NCI-H2029 treated with DMSO at 0.1 percent for 48 hours (cell line): ENCODE measurements around the gene ENOX1.
A peak's percentile ranks its signal among the peaks of the same experiment; 100 is the strongest.

ENCODE experiments used
- DNase-seq: peaks from one replicate; lab custom pipeline; 2025; lab: John Stamatoyannopoulos, UW

ENOX1 gene

GRCh38 chr13:43315522-43315921 lies 471.2 kb downstream of the ENOX1 start:
- DNase-seq = no peak

DNA sequence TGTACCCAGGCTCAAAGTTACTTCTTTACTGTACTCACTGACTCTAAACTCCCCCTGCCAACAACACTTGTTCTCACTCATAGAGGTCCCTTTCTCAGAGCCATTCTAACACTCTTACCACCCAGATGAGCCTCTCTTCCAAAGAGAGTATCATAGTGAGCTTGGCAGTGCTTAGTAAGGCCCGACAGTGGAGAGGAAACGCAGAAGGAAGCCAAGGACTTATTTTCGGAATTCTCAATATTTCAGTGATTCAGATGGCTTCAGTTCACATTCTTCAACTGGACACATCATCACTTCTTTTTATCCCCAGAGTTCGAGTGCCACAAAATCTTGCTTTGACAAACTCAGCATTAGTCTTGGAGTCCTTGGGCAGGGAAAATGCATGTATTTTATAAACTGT lies 477.5 kb downstream of the ENOX1 start:
- no peak for DNase-seq

- DNase-seq = peak; percentile 0
These were observed 478.8 kb downstream of the ENOX1 start for GRCh38 chr13:43307921-43308433.

DNA sequence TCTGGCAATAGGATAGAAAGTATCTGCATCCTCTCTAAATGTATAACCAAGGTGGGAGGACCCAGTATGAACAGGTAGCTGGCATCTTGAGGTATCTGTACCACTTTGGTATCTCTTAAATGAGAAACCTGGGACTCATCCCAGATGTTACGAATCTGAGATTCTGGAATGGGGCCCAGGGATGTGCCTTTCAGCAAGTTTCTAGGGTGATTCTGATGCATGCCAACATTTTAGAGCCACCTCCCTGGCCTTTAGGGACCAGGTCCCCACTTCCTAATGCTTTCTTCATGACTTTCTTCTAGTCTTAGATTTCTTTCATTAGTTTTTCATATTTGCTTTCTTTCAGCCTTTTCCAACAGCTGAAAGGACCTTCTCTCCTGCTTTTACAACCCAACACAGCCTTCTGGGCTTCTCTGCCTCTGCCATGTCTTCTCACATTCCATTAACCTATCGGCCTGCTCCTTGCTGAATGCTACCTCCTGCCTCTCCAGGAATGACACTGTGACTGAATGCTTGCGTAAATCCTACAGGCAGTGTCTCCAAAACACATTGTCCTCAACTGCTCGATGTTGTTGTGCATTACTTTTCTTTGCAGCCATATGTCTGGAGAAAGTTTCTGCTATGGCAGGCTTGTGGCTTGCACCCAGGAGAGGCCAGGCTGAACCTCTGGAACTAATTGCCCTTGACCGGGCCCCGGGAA lies 479.4 kb downstream of the ENOX1 start:
- DNase-seq = no peak

GRCh38 chr13:43306372-43306771 lies 480.4 kb downstream of the ENOX1 start:
- DNase-seq = no peak

DNA sequence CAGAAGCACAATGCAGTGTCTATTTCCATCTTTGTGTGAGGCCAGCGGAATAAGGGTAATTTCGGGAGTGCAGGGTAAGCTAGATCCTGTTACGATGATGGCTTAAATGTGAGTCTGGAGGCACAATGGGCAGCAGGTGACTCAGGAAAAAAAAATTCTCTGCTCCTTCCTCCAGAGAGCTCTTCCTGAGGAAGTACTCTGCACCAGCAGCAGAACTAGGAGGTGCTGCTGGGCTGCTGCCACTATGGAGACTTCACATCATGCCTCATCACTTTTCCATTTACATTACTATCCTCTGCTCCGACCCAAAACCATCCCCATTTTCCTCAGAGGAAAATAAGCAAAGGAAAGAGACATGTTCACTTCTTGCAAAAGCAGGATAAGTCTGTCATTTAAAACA lies 481.4 kb downstream of the ENOX1 start:
- no peak for DNase-seq

DNA sequence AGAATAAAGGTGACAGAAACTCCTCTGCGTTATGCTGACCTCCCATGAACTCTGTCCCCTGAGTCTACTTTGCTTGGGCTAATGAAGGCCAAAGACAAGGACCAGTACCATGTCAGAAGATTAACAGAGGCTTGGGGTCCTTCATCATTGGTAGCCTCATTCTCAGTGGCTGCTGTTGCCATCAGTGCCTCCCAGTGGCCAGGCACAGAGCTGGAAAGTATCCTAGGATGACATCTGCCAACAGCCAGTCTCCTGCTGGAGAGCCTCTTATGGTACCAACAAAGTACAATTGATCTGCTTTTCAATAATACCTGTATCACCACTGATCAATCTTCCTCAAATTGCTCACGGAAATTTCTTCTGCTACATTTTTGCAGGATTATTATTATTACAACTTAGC lies 481.8 kb downstream of the ENOX1 start:
- DNase-seq = no peak

- DNase-seq = no peak
These were observed 482.3 kb downstream of the ENOX1 start for GRCh38 chr13:43304449-43304848.

DNA sequence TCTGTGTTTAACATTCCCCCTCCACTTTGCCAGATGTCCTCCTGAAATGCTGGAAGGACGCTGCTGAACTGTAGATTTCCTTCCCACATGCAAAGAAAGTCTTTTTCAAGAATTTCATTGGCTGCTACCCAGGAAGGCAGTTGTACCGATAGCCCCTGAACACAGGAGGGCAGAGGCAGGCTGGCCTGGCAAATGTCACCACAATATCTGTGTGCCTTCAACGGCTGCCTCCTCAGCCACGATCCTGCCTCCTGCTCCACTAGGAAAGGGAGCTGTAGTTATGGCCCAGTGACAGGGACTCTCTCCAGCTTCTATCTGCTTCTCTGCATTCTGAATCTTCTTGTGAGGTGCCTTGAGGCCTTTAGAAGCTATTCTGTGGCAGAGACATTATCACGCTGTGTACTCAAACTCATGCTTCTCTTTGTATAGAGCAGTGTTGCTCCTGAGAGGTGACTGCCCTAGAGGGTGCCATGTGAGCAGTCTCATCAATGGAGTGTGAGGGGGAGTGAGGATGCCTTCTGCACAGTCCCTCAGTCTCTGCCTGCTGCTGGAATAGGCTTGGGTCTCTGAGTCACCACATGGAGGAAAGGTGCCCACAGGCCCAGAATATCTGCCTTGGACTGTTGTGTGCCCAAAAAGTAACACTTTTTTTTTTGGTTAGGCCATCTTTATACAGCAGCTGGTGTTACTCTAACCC lies 483.6 kb downstream of the ENOX1 start:
- no peak for DNase-seq

GRCh38 chr13:43301346-43301969 lies 485.3 kb downstream of the ENOX1 start:
- no peak for DNase-seq

GRCh38 chr13:43300865-43301264 lies 485.9 kb downstream of the ENOX1 start:
- no peak for DNase-seq

- no peak for DNase-seq
These were observed 487.4 kb downstream of the ENOX1 start for GRCh38 chr13:43299374-43299773.

GRCh38 chr13:43298816-43299215 lies 488.0 kb downstream of the ENOX1 start:
- DNase-seq = no peak

GRCh38 chr13:43297967-43298678 lies 488.6 kb downstream of the ENOX1 start:
- DNase-seq = no peak

DNA sequence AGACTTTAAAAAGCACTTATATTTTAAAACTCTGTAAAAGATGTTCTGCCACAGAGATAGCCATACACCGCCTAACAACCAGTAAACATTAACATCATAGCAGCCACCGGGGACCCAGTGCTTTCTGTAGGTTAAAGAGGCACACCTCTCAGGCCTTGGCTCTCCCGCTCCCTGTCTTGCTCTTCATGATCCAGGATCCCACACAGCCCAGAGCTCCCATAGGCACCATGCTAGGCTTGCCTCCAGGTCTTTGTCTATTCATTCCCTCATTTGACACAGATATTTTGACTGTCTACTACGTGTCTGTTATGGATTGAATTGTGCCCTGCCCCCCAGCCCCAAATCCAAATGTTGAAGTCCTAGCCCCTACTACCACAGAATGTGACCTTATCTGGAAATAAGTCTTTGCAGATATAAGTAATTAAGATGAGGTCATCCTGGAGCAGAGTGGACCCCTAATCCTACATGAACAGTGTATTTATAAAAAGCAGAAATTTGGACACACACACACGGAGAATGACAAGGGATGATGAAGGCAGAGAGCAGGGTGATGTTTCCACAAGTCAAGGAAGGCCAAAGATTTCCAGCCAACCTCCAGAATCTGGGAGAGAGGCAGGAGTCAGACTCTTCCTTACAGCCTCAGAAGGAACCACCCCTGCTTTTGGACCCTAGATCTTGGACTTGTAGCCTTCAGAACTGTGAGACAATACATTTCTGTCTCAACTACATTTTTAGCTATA lies 490.8 kb downstream of the ENOX1 start:
- DNase-seq = no peak

- DNase-seq = no peak
These were observed 491.5 kb downstream of the ENOX1 start for GRCh38 chr13:43295321-43295720.

DNA sequence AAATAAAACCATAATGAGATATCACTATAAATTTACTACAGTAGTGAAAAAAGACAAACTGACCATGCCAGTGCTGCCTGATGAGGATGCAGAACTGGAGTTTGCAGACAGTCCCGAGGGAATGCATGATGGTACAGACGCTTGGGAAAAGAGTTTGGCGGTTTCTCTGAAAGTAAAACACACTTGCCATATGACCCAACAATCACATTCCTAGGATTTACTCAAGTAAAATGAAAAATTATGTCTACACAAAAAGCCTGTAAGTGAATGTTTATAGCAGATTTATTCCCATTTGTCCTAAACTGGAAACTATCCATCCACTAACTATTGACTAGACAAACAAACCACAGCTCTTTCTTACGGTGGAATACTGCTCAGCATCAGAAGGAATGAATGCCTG lies 492.4 kb downstream of the ENOX1 start:
- DNase-seq = no peak

DNA sequence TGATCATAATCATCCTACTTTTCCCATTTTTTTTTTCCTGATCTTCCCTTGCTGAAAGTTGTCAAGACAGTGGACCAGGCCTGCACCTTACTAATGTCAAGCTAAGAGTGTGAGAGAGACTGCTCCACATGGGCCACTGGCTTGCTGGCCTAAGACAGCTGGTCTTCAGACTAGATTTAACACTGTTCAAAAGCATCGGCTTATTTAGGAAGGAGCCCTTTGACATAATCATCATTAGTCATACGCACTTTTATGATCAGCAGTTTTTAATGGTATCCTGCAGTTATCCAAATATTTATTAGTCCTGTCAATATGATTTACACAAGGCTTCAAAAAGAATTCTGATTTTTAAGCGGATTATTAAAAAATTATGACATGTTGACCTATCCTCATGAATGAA lies 492.8 kb downstream of the ENOX1 start:
- no peak for DNase-seq

- DNase-seq = no peak
These were observed 493.2 kb downstream of the ENOX1 start for GRCh38 chr13:43293561-43293960.

- no peak for DNase-seq
These were observed 493.8 kb downstream of the ENOX1 start for GRCh38 chr13:43293008-43293407.

- DNase-seq = no peak
These were observed 495.3 kb downstream of the ENOX1 start for GRCh38 chr13:43291287-43292060.
